ENCODE results near the gene STRA6. TPM values are rescaled to one million over a fixed set of nuclear protein-coding genes. Genes with fewer than 3 reads are reported as not detected.
"Not testable (repeated sequence)": the region's sequence is repeated elsewhere in the genome, so short reads cannot be mapped to it uniquely, and the experiment has no call there.

STRA6 gene
- total RNA-seq, 1 donor from 2014 or later = 1.8 TPM

DNA sequence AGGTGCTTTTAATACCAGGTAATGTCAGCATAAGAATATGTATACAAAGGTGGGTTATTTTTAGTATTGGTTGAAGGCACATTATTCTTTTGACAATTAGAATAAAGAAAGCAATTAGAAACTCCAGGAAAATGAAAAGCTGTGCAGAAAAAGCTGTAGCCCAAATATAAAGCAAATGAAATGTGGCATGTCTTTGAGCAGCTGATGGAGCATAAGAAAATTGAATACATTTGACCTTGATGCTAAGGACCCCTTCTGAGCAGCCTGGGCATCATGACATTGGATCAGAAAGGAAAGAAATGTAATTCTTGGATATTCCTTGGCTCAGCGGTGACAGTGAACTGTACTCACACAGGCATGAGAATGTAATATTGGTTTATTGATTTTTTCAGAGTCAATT, 37.1 kb downstream of the STRA6 start:
- Histone ChIP-seq H3K4me3 (ENCODE audit: low read depth, low read length) (no peak overlapping the region), H3K27me3 (ENCODE audit: control insufficient read depth, insufficient read depth, low read length) (peaks cover 11% of the 10 kb centered on the region), H3K36me3 (ENCODE audit: control insufficient read depth, insufficient read depth, low read length) (no peaks in the 10 kb centered on the region)
- TF ChIP-seq, protein P1, sequence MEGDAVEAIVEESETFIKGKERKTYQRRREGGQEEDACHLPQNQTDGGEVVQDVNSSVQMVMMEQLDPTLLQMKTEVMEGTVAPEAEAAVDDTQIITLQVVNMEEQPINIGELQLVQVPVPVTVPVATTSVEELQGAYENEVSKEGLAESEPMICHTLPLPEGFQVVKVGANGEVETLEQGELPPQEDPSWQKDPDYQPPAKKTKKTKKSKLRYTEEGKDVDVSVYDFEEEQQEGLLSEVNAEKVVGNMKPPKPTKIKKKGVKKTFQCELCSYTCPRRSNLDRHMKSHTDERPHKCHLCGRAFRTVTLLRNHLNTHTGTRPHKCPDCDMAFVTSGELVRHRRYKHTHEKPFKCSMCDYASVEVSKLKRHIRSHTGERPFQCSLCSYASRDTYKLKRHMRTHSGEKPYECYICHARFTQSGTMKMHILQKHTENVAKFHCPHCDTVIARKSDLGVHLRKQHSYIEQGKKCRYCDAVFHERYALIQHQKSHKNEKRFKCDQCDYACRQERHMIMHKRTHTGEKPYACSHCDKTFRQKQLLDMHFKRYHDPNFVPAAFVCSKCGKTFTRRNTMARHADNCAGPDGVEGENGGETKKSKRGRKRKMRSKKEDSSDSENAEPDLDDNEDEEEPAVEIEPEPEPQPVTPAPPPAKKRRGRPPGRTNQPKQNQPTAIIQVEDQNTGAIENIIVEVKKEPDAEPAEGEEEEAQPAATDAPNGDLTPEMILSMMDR (IDR thresholded peaks at IDR 0.05; ENCODE audit: insufficient read depth, low read length, poor library complexity, severe bottlenecking) = no peak
- no peak for DNase-seq (ENCODE audit: low read depth)

DNA sequence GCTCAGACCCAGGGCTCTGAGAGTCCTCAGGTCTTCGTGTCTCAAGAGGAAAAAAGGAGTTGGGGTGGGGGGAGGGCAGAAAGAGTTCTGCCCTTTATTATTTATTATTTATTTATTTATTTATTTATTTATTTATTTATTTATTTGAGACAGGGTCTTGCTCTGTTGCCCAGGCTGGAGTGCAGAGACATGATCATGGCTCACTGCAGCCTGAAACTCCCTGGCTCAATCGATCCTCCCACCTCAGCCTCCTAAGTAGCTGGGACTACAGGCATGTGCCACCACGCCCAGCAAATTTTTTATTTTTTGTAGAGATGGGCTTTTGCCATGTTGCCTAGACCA, 40.4 kb downstream of the STRA6 start:
- DNase-seq (ENCODE audit: low read depth); H3K27me3 ChIP-seq (ENCODE audit: control insufficient read depth, insufficient read depth, low read length); H3K4me3 ChIP-seq (ENCODE audit: low read depth, low read length); H3K36me3 ChIP-seq (ENCODE audit: control insufficient read depth, insufficient read depth, low read length): not testable (repeated sequence)

DNA sequence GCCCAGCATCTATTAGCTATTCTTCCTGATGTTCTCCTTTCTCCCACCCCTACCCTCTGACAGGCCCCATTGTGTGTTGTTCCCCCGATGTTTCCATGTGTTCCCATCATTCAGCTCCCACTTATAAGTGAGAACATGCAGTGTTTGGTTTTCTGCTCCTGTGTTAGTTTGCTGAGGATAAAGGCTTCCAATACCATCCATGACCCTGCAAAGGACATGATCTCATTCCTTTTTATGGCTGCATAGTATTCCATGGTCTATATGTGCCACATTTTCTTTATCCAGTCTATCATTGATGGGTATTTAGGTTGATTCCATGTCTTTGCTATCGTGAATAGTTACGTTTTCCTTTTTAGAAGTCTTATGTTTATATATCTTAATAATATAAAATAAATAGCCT, 42.2 kb downstream of the STRA6 start:
- DNase-seq (ENCODE audit: low read depth); H3K36me3 ChIP-seq (ENCODE audit: control insufficient read depth, insufficient read depth, low read length); H3K4me3 ChIP-seq (ENCODE audit: low read depth, low read length): not testable (repeated sequence)
- H3K27me3 ChIP-seq (ENCODE audit: control insufficient read depth, insufficient read depth, low read length) = peaks cover 10% of the 10 kb centered on the region

DNA sequence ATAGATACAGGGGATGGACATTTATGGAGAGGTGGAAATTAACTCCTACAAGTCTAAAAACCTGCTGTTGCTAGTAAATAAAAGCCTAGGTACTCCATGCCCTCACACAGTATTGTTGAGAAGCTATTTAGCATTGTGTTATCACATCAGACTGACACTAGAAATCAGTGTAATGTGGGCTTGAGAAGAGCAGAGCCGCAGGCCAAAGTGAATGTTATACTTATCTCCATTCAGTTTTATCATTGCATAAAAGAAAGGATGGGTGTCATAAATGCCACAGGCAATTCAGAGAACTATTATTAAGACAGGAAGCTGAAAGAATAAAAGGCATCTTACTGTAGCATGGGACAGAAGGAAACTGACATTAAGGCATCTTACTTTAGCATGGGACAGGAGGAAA, 42.8 kb downstream of the STRA6 start:
- TF ChIP-seq, protein P1 (IDR thresholded peaks at IDR 0.05; ENCODE audit: insufficient read depth, low read length, poor library complexity, severe bottlenecking) = no peak
- H3K36me3 ChIP-seq (ENCODE audit: control insufficient read depth, insufficient read depth, low read length) = no peaks in the 10 kb centered on the region
- H3K4me3 ChIP-seq (ENCODE audit: low read depth, low read length) = no peak overlapping the region
- H3K27me3 ChIP-seq (ENCODE audit: control insufficient read depth, insufficient read depth, low read length) = peaks cover 10% of the 10 kb centered on the region
- no peak for DNase-seq (ENCODE audit: low read depth)

DNA sequence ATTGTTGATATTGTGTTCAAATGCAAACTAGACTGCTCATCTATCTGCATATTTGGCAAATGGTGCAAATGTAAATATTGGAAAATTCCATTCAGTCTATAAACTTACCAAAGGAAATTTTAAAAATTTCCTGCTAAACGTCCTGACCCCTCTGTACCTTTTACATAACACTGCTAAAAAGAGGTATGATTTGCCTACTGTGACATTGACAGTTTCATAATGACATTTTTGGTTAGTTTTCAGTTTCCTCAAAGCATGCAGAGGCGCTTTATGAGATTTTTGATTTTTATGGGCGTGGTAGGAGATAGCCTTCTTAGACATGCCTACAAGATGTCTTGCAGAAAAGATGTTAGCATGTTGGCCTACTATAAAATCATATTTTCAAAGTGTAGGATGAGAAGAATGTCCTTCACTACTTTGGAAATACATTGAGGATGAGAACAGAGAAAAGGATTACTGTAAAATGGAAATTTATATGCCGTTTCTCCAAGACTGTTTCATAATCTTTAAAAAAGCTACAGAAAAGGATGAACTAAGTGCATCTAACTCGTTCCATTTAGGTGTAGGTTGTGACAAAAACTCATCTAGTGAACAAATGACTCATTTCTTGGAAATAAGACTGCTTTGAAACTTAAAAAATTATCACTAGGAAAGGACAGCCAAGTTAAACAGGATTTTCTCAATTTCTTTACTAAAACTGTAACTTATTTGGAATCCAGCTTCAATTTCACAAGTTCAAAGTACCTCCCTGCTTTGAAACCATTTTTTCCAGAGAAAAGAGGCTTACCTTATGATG, 43.5 kb downstream of the STRA6 start:
- TF ChIP-seq, protein P1 (IDR thresholded peaks at IDR 0.05; ENCODE audit: insufficient read depth, low read length, poor library complexity, severe bottlenecking) = no peak
- Histone ChIP-seq H3K4me3 (ENCODE audit: low read depth, low read length) (no peak overlapping the region), H3K36me3 (ENCODE audit: control insufficient read depth, insufficient read depth, low read length) (no peaks in the 10 kb centered on the region), H3K27me3 (ENCODE audit: control insufficient read depth, insufficient read depth, low read length) (peaks cover 10% of the 10 kb centered on the region)
- no peak for DNase-seq (ENCODE audit: low read depth)

DNA sequence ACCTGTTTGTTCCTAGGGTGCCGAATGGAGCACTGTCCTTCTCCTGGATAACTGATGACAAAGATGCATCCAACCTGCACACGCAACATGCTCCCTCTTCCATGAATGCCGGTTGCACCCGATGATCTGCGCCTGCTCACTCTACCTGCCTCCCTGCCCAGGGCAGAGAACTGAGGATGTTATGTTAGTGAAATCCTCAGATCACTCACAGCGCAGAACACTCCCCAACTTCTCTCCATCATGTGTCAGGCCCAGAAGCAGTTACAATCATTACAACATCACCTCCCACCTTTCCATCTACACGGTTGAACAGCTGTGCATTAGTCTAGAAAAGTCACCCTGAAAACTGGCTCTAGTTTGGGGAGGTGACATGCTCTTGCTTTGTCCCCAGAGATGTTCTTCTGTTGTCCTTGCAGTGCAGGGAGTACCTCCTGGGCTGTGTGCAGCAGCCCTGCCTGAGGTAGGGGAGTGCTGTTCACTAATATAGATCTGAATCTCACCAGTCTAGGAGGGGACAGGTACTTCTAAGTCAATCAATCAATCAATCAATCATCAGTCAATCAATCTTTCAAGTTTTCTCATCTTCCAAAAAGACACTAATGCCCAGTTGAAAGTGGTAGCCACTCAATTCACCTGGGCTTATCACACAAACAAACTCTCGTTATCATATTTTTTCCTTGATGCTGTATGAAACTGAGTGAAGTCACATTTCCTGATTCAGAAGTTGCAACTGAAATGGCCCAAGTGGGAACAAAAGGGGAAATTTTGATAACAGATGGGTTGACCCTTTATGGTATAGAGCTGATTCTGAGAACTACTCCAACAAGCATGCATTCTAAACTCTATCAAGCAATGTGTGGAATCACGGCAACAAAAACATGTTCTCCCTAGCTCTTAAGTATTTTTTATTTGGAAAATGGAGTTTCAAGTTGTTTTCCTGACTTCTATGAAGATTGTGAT, 44.4 kb downstream of the STRA6 start:
- no peak overlapping the region for H3K4me3 ChIP-seq (ENCODE audit: low read depth, low read length)

More for the DNA sequence above, 44.4 kb downstream of the STRA6 start:
- Histone ChIP-seq H3K36me3 (ENCODE audit: control insufficient read depth, insufficient read depth, low read length) (no peaks in the 10 kb centered on the region), H3K27me3 (ENCODE audit: control insufficient read depth, insufficient read depth, low read length) (peaks cover 13% of the 10 kb centered on the region)
- TF ChIP-seq, protein P1 (IDR thresholded peaks at IDR 0.05; ENCODE audit: insufficient read depth, low read length, poor library complexity, severe bottlenecking) = no peak
- DNase-seq (ENCODE audit: low read depth) = no peak
